A673 (cell line): ENCODE measurements around the gene GPR21. TPM values are rescaled to one million over a fixed set of nuclear protein-coding genes. Genes with fewer than 3 reads are reported as not detected.

Experiments used
- BruUV-seq: library from RNA; stranded (reverse); fragments of 400-500 nt; replicated peaks from 2 replicates; lab custom pipeline; 2021; lab: Mats Ljungman, UMichigan
- CTCF ChIA-PET: fragments of 300-600 bp; sonication (Branson Sonifier 250); formaldehyde crosslinking; loops from one replicate; lab custom pipeline; 2022; ENCODE audit warnings: antibody characterized with exemption; lab: Charles Lee
- POLR2A ChIA-PET: fragments of 300-600 bp; sonication (Branson Sonifier 250); formaldehyde crosslinking; loops from one replicate; lab custom pipeline; 2022; ENCODE audit warnings: antibody characterized with exemption; ENCODE audit not compliant: low non-redundant PET; lab: Charles Lee
- DNase-seq: peaks from one replicate; pipeline ENCODE4 v3.0.0-alpha.2; 2015; ENCODE audit warnings: low spot score
- H3K27ac ChIP-seq: fragments of 200-600 bp; sonication (generic); 2 replicates; pipeline ENCODE4 v1.5.1; 2016; ENCODE audit warnings: mixed run types, low read depth, mild to moderate bottlenecking, mixed read lengths, antibody characterized with exemption, low read length; ENCODE audit not compliant: poor library complexity, severe bottlenecking
- H3K27me3 ChIP-seq: fragments of 200-600 bp; sonication (generic); replicated peaks from 2 replicates; pipeline ENCODE4 v1.6.1; 2017; ENCODE audit warnings: mixed run types, low read depth, mild to moderate bottlenecking, mixed read lengths, antibody characterized with exemption, low read length; ENCODE audit not compliant: insufficient read depth, poor library complexity
- H3K36me3 ChIP-seq: fragments of 200-600 bp; sonication (generic); 2 replicates; pipeline ENCODE4 v1.6.1; 2016; ENCODE audit warnings: mixed run types, mild to moderate bottlenecking, mixed read lengths, antibody characterized with exemption, low read length; ENCODE audit not compliant: insufficient read depth, poor library complexity, severe bottlenecking
- H3K4me1 ChIP-seq: fragments of 200-600 bp; sonication (generic); 2 replicates; pipeline ENCODE4 v1.6.1; 2017; ENCODE audit warnings: mixed run types, mild to moderate bottlenecking, mixed read lengths, antibody characterized with exemption, low read length; ENCODE audit not compliant: insufficient read depth, poor library complexity, severe bottlenecking
- H3K4me3 ChIP-seq: fragments of 200-600 bp; sonication (generic); 2 replicates; pipeline ENCODE4 v1.5.1; 2016; ENCODE audit warnings: low read depth, mixed run types, mild to moderate bottlenecking, mixed read lengths, low read length; ENCODE audit not compliant: poor library complexity, severe bottlenecking
- H3K9me3 ChIP-seq: fragments of 200-600 bp; sonication (generic); 2 replicates; pipeline ENCODE4 v1.6.1; 2016; ENCODE audit warnings: mixed run types, low read depth, mild to moderate bottlenecking, mixed read lengths, antibody characterized with exemption, low read length; ENCODE audit not compliant: poor library complexity, severe bottlenecking
- CTCF ChIP-seq: fragments of 300-800, 200-600 bp; sonication (generic); conservative IDR thresholded peaks from 2 replicates; pipeline ENCODE4 v1.5.1; 2017; ENCODE audit warnings: low read depth, mild to moderate bottlenecking, antibody characterized with exemption, low read length, moderate library complexity, mixed read lengths
- EZH2 ChIP-seq: fragments of 200-600 bp; sonication (generic); IDR thresholded peaks from 2 replicates; pipeline ENCODE4 v1.6.1; 2017; ENCODE audit warnings: borderline replicate concordance, low read depth, mild to moderate bottlenecking, mixed read lengths, antibody characterized with exemption, low read length; ENCODE audit not compliant: poor library complexity, severe bottlenecking
- intact Hi-C: fragments of 100-400 bp; cut with micrococcal nuclease; formaldehyde crosslinking; loops from one replicate; pipeline ENCODE4 v1.10.0; 2022; ENCODE audit not compliant: unreplicated experiment
- total RNA-seq: library from RNA; stranded (reverse); gene quantifications from 2 replicates; pipeline ENCODE4 v1.2.3, GENCODE V29; 2021

The GPR21 gene
- total RNA-seq, 1 experiment from 2014 or later, result not detected

- peak; percentile 27 for DNase-seq
- ChIA-PET POLR2A (no interaction called here), CTCF (no interaction called here)
- intact Hi-C loops, result no loop called here
- Histone ChIP-seq H3K36me3 (peaks cover 44% of the 10 kb centered on the region), H3K4me3 (no peak overlapping the region), H3K9me3 (no peaks in the 10 kb centered on the region), H3K4me1 (peaks cover 4% of the 10 kb centered on the region), H3K27me3 (no peaks in the 10 kb centered on the region), H3K27ac (no peak overlapping the region)
- no peak for TF ChIP-seq EZH2
- peak; percentile 17; the same call in 1 of the 2 replicates for TF ChIP-seq CTCF
- BruUV-seq, result no TSS peak
Observed at GRCh38 chr9:122988920-122989621, 44.4 kb upstream of the GPR21 start.

GRCh38 chr9:122991370-122991830 is 42.1 kb upstream of the GPR21 start:
- Histone ChIP-seq H3K36me3 (peaks cover 42% of the 10 kb centered on the region), H3K9me3 (no peaks in the 10 kb centered on the region), H3K27me3 (no peaks in the 10 kb centered on the region), H3K4me1 (peaks cover 9% of the 10 kb centered on the region), H3K27ac (no peak overlapping the region), H3K4me3 (no peak overlapping the region)
- DNase-seq, result peak; percentile 83
- ChIA-PET CTCF (interaction anchor here (0.6 to 1.7 kb wide), 15 partner anchors 11 to 892 kb away, joined by 3 to 9 read pairs (median 4); partner anchors contain the start of genes RABGAP1, ZBTB26 and ZBTB6), POLR2A (no interaction called here)
- BruUV-seq, result no TSS peak
- peak; percentile 82 for TF ChIP-seq CTCF
- TF ChIP-seq EZH2, result no peak
- intact Hi-C loops, result loop anchor here (5.0 to 10.0 kb wide), 3 partner anchors 154 to 527 kb away; no protein-coding TSS in a partner anchor

GRCh38 chr9:122996586-122996985 is 36.9 kb upstream of the GPR21 start:
- CTCF ChIA-PET, result no interaction called here

More at GRCh38 chr9:122996586-122996985, 36.9 kb upstream of the GPR21 start:
- H3K9me3 ChIP-seq, result no peaks in the 10 kb centered on the region
- peaks cover 38% of the 10 kb centered on the region for H3K4me1 ChIP-seq
- POLR2A ChIA-PET, result no interaction called here
- no peaks in the 10 kb centered on the region for H3K27me3 ChIP-seq
- H3K36me3 ChIP-seq, result peaks cover 38% of the 10 kb centered on the region
- no peak overlapping the region for H3K27ac ChIP-seq
- TF ChIP-seq EZH2, result no peak
- TF ChIP-seq CTCF, result no peak
- H3K4me3 ChIP-seq, result no peak overlapping the region
- no peak for DNase-seq
- intact Hi-C loops, result loop anchor here (10.0 kb wide), 1 partner anchor 532 kb away; no protein-coding TSS in a partner anchor
- no TSS peak for BruUV-seq
